ENCODE measurements around the gene AGK.

AGK gene

GRCh38 chr7:141654551-141654950 lies 103.3 kb downstream of the AGK start:
- no peak overlapping the region for H3K27ac ChIP-seq (ENCODE audit: low read length)

GRCh38 chr7:141659501-141659900 lies 108.3 kb downstream of the AGK start:
- Histone ChIP-seq H3K36me3 (ENCODE audit: control insufficient read depth, insufficient read depth, low read length) (peaks cover 8% of the 10 kb centered on the region; the same call in 1 of the 2 replicates), H3K9me3 (ENCODE audit: control insufficient read depth, insufficient read depth, low read length) (no peaks in the 10 kb centered on the region), H3K4me3 (ENCODE audit: low read length) (no peak overlapping the region), H3K4me1 (ENCODE audit: control insufficient read depth, insufficient read depth, low read length) (no peaks in the 10 kb centered on the region), H3K27me3 (ENCODE audit: control insufficient read depth, insufficient read depth, low read length) (no peaks in the 10 kb centered on the region), H3K27ac (ENCODE audit: low read length) (no peak overlapping the region)
- no peak for DNase-seq (ENCODE audit: low read depth, low spot score)
- WGBS (ENCODE audit: insufficient coverage, insufficient read length) = no CpG with 5 or more reads among the region's 6 CpGs

More at GRCh38 chr7:141654551-141654950, 103.3 kb downstream of the AGK start:
- peaks cover 6% of the 10 kb centered on the region; the same call in 1 of the 2 replicates for H3K36me3 ChIP-seq (ENCODE audit: control insufficient read depth, insufficient read depth, low read length)
- H3K4me3 ChIP-seq (ENCODE audit: low read length) = no peak overlapping the region
- no peaks in the 10 kb centered on the region for H3K9me3 ChIP-seq (ENCODE audit: control insufficient read depth, insufficient read depth, low read length)
- no peaks in the 10 kb centered on the region for H3K27me3 ChIP-seq (ENCODE audit: control insufficient read depth, insufficient read depth, low read length)
- WGBS (ENCODE audit: insufficient coverage, insufficient read length) = no CpG with 5 or more reads among the region's 3 CpGs
- peak; percentile 58 for DNase-seq (ENCODE audit: low read depth, low spot score)
- H3K4me1 ChIP-seq (ENCODE audit: control insufficient read depth, insufficient read depth, low read length) = 0 out of 2 replicates have a peak, but pooled peaks cover 1% of the 10 kb centered on the region

GRCh38 chr7:141660259-141660658 lies 109.0 kb downstream of the AGK start:
- Histone ChIP-seq H3K4me3 (ENCODE audit: low read length) (no peak overlapping the region), H3K9me3 (ENCODE audit: control insufficient read depth, insufficient read depth, low read length) (no peaks in the 10 kb centered on the region), H3K36me3 (ENCODE audit: control insufficient read depth, insufficient read depth, low read length) (peaks cover 14% of the 10 kb centered on the region; the same call in 1 of the 2 replicates), H3K27me3 (ENCODE audit: control insufficient read depth, insufficient read depth, low read length) (no peaks in the 10 kb centered on the region), H3K27ac (ENCODE audit: low read length) (no peak overlapping the region), H3K4me1 (ENCODE audit: control insufficient read depth, insufficient read depth, low read length) (no peaks in the 10 kb centered on the region)
- no peak for DNase-seq (ENCODE audit: low read depth, low spot score)
- no CpG with 5 or more reads among the region's 4 CpGs for WGBS (ENCODE audit: insufficient coverage, insufficient read length)

GRCh38 chr7:141663081-141663849 lies 112.1 kb downstream of the AGK start:
- no CpG with 5 or more reads among the region's 6 CpGs for WGBS (ENCODE audit: insufficient coverage, insufficient read length)
- Histone ChIP-seq H3K27me3 (ENCODE audit: control insufficient read depth, insufficient read depth, low read length) (no peaks in the 10 kb centered on the region), H3K36me3 (ENCODE audit: control insufficient read depth, insufficient read depth, low read length) (peaks cover 15% of the 10 kb centered on the region; the same call in 1 of the 2 replicates), H3K9me3 (ENCODE audit: control insufficient read depth, insufficient read depth, low read length) (no peaks in the 10 kb centered on the region), H3K4me3 (ENCODE audit: low read length) (no peak overlapping the region), H3K27ac (ENCODE audit: low read length) (no peak overlapping the region), H3K4me1 (ENCODE audit: control insufficient read depth, insufficient read depth, low read length) (no peaks in the 10 kb centered on the region)
- no peak for DNase-seq (ENCODE audit: low read depth, low spot score)

GRCh38 chr7:141664450-141664849 lies 113.2 kb downstream of the AGK start:
- no peak overlapping the region for H3K27ac ChIP-seq (ENCODE audit: low read length)
- no peak overlapping the region for H3K4me3 ChIP-seq (ENCODE audit: low read length)
- peaks cover 11% of the 10 kb centered on the region; the same call in 1 of the 2 replicates for H3K36me3 ChIP-seq (ENCODE audit: control insufficient read depth, insufficient read depth, low read length)
- WGBS (ENCODE audit: insufficient coverage, insufficient read length) = no CpG with 5 or more reads among the region's 6 CpGs
- no peaks in the 10 kb centered on the region for H3K4me1 ChIP-seq (ENCODE audit: control insufficient read depth, insufficient read depth, low read length)
- no peak for DNase-seq (ENCODE audit: low read depth, low spot score)
- H3K27me3 ChIP-seq (ENCODE audit: control insufficient read depth, insufficient read depth, low read length) = no peaks in the 10 kb centered on the region
- H3K9me3 ChIP-seq (ENCODE audit: control insufficient read depth, insufficient read depth, low read length) = no peaks in the 10 kb centered on the region

GRCh38 chr7:141665208-141666035 lies 114.2 kb downstream of the AGK start:
- Histone ChIP-seq H3K4me1 (ENCODE audit: control insufficient read depth, insufficient read depth, low read length) (no peaks in the 10 kb centered on the region), H3K36me3 (ENCODE audit: control insufficient read depth, insufficient read depth, low read length) (peaks cover 10% of the 10 kb centered on the region; the same call in 1 of the 2 replicates), H3K9me3 (ENCODE audit: control insufficient read depth, insufficient read depth, low read length) (no peaks in the 10 kb centered on the region), H3K27ac (ENCODE audit: low read length) (no peak overlapping the region), H3K27me3 (ENCODE audit: control insufficient read depth, insufficient read depth, low read length) (no peaks in the 10 kb centered on the region), H3K4me3 (ENCODE audit: low read length) (no peak overlapping the region)
- no CpG with 5 or more reads among the region's 18 CpGs for WGBS (ENCODE audit: insufficient coverage, insufficient read length)
- no peak for DNase-seq (ENCODE audit: low read depth, low spot score)

- Histone ChIP-seq H3K27ac (ENCODE audit: low read length) (no peak overlapping the region), H3K36me3 (ENCODE audit: control insufficient read depth, insufficient read depth, low read length) (peaks cover 10% of the 10 kb centered on the region; the same call in 1 of the 2 replicates), H3K4me3 (ENCODE audit: low read length) (no peak overlapping the region), H3K4me1 (ENCODE audit: control insufficient read depth, insufficient read depth, low read length) (no peaks in the 10 kb centered on the region), H3K9me3 (ENCODE audit: control insufficient read depth, insufficient read depth, low read length) (no peaks in the 10 kb centered on the region), H3K27me3 (ENCODE audit: control insufficient read depth, insufficient read depth, low read length) (no peaks in the 10 kb centered on the region)
- no CpG with 5 or more reads among the region's 4 CpGs for WGBS (ENCODE audit: insufficient coverage, insufficient read length)
- DNase-seq (ENCODE audit: low read depth, low spot score) = no peak
These were observed 114.9 kb downstream of the AGK start for GRCh38 chr7:141666071-141666470.

- WGBS (ENCODE audit: insufficient coverage, insufficient read length) = no CpG with 5 or more reads among the region's 2 CpGs
- Histone ChIP-seq H3K4me3 (ENCODE audit: low read length) (no peak overlapping the region), H3K27me3 (ENCODE audit: control insufficient read depth, insufficient read depth, low read length) (no peaks in the 10 kb centered on the region), H3K4me1 (ENCODE audit: control insufficient read depth, insufficient read depth, low read length) (no peaks in the 10 kb centered on the region), H3K27ac (ENCODE audit: low read length) (no peak overlapping the region), H3K36me3 (ENCODE audit: control insufficient read depth, insufficient read depth, low read length) (0 out of 2 replicates have a peak, but pooled peaks cover 7% of the 10 kb centered on the region), H3K9me3 (ENCODE audit: control insufficient read depth, insufficient read depth, low read length) (no peaks in the 10 kb centered on the region)
- no peak for DNase-seq (ENCODE audit: low read depth, low spot score)
These were observed 117.6 kb downstream of the AGK start for GRCh38 chr7:141668853-141669252.

GRCh38 chr7:141671705-141672496 lies 120.7 kb downstream of the AGK start:
- DNase-seq (ENCODE audit: low read depth, low spot score) = no peak
- Histone ChIP-seq H3K4me1 (ENCODE audit: control insufficient read depth, insufficient read depth, low read length) (peaks cover 2% of the 10 kb centered on the region; the same call in 1 of the 2 replicates), H3K27ac (ENCODE audit: low read length) (no peak overlapping the region), H3K4me3 (ENCODE audit: low read length) (no peak overlapping the region), H3K27me3 (ENCODE audit: control insufficient read depth, insufficient read depth, low read length) (no peaks in the 10 kb centered on the region), H3K9me3 (ENCODE audit: control insufficient read depth, insufficient read depth, low read length) (no peaks in the 10 kb centered on the region), H3K36me3 (ENCODE audit: control insufficient read depth, insufficient read depth, low read length) (no peaks in the 10 kb centered on the region)
- no CpG with 5 or more reads among the region's 7 CpGs for WGBS (ENCODE audit: insufficient coverage, insufficient read length)

- no peak overlapping the region for H3K27ac ChIP-seq (ENCODE audit: low read length)
- no peak overlapping the region for H3K4me3 ChIP-seq (ENCODE audit: low read length)
- no peaks in the 10 kb centered on the region for H3K36me3 ChIP-seq (ENCODE audit: control insufficient read depth, insufficient read depth, low read length)
- H3K4me1 ChIP-seq (ENCODE audit: control insufficient read depth, insufficient read depth, low read length) = peaks cover 2% of the 10 kb centered on the region; the same call in 1 of the 2 replicates
- H3K27me3 ChIP-seq (ENCODE audit: control insufficient read depth, insufficient read depth, low read length) = no peaks in the 10 kb centered on the region
- DNase-seq (ENCODE audit: low read depth, low spot score) = no peak
- no CpG with 5 or more reads among the region's 3 CpGs for WGBS (ENCODE audit: insufficient coverage, insufficient read length)
- no peaks in the 10 kb centered on the region for H3K9me3 ChIP-seq (ENCODE audit: control insufficient read depth, insufficient read depth, low read length)
These were observed 122.1 kb downstream of the AGK start for GRCh38 chr7:141673346-141673745.
